ENCODE results near the gene S100A5. TPM values are rescaled to one million over a fixed set of nuclear protein-coding genes. Genes with fewer than 3 reads are reported as not detected.

The S100A5 gene
- total RNA-seq, 1 experiment from 2014 or later = 6.0 TPM

GRCh38 chr1:153561466-153561985 is 20.8 kb upstream of the S100A5 start:
- Histone ChIP-seq H3K36me3 (ENCODE audit: control insufficient read depth in 1 of 2, insufficient read depth in 2 of 2, low read length in 2 of 2) (no peaks in the 10 kb centered on the region), H3K4me2 (ENCODE audit: low read length) (no peak overlapping the region), H3K4me1 (ENCODE audit: control insufficient read depth in 1 of 2, insufficient read depth in 2 of 2, low read length in 2 of 2) (peaks cover 36 to 51% of the 10 kb centered on the region in 2 experiments), H3K79me2 (ENCODE audit: insufficient read depth, low read length) (no peaks in the 10 kb centered on the region), H3K4me3 (replicated peaks in 1 of 2; ENCODE audit: low read depth in 1 of 2, low read length in 2 of 2) (no peak overlapping the region), H3K9ac (ENCODE audit: low read length) (no peak overlapping the region), H3K27me3 (ENCODE audit: insufficient read depth, low read length) (no peaks in the 10 kb centered on the region), H4K20me1 (ENCODE audit: insufficient read depth) (no peaks in the 10 kb centered on the region), H3K9me3 (ENCODE audit: control insufficient read depth in 1 of 2, insufficient read depth in 1 of 2, low read depth in 1 of 2, low read length in 2 of 2) (no peaks in the 10 kb centered on the region), H2AFZ (ENCODE audit: low read depth, low read length, poor library complexity, severe bottlenecking) (no peak overlapping the region), H3K9me2 (ENCODE audit: insufficient read depth) (no peaks in the 10 kb centered on the region), H3K27ac (ENCODE audit: low read depth, low read length) (no peak overlapping the region)
- BruUV-seq (replicated peaks) = no TSS peak
- DNase-seq (ENCODE audit: low read depth, low spot score) = no peak
- ATAC-seq = no peak
- ChIA-PET POLR2A (interaction anchor here (0.7 to 1.6 kb wide), 6 partner anchors 10 to 66 kb away, joined by 3 to 12 read pairs (median 4); partner anchors contain the start of genes S100A13, S100A5 and S100A6), RAD21 (ENCODE audit: low non-redundant PET in 1 of 2, low total read pairs in 2 of 2, uncharacterized antibody in 2 of 2, unreplicated experiment in 2 of 2) (no interaction called here), CTCF (interaction anchor here (1.5 kb wide), 2 partner anchors 11 to 66 kb away, joined by 4 read pairs; partner anchors contain the start of gene S100A13)
- intact Hi-C loops (cut with micrococcal nuclease) = no loop called here
- TF ChIP-seq SRF (IDR thresholded peaks at IDR 0.05; ENCODE audit: low read depth) = no peak
- TF ChIP-seq CBX3 (IDR thresholded peaks at IDR 0.05; ENCODE audit: low read depth) = no peak
- no peak for TF ChIP-seq CTCF (IDR thresholded peaks at IDR 0.05 in 2 of 3, conservative IDR thresholded peaks at IDR 0.05 in 1 of 3; ENCODE audit: borderline replicate concordance in 1 of 3, insufficient read depth in 1 of 3, low read depth in 2 of 3, low read length in 2 of 3)
- TF ChIP-seq POLR2AphosphoS5 (IDR thresholded peaks at IDR 0.05; ENCODE audit: low read depth, low read length) = no peak
- TF ChIP-seq CEBPB (IDR thresholded peaks at IDR 0.05; ENCODE audit: low read depth) = no peak
- no peak for TF ChIP-seq EZH2phosphoT487 (IDR thresholded peaks at IDR 0.05; ENCODE audit: borderline replicate concordance)
- no peak for TF ChIP-seq ZFX (IDR thresholded peaks at IDR 0.05)
- TF ChIP-seq REST (IDR thresholded peaks at IDR 0.05; ENCODE audit: low read depth) = no peak
- no peak for TF ChIP-seq SIN3A (IDR thresholded peaks at IDR 0.05; ENCODE audit: low read depth)
- TF ChIP-seq EZH2 (IDR thresholded peaks at IDR 0.05) = no peak
- no peak for TF ChIP-seq ZBTB33 (IDR thresholded peaks at IDR 0.05; ENCODE audit: extremely low read depth, insufficient replicate concordance, low read length)
- TF ChIP-seq POLR2A (IDR thresholded peaks at IDR 0.05; ENCODE audit: borderline replicate concordance, extremely low read depth, insufficient read depth, insufficient read length) = no peak
